Measurements from ENCODE around the gene AGO3.
"Not testable (repeated sequence)": the region's sequence is repeated elsewhere in the genome, so short reads cannot be mapped to it uniquely, and the experiment has no call there.

Gene AGO3

DNA sequence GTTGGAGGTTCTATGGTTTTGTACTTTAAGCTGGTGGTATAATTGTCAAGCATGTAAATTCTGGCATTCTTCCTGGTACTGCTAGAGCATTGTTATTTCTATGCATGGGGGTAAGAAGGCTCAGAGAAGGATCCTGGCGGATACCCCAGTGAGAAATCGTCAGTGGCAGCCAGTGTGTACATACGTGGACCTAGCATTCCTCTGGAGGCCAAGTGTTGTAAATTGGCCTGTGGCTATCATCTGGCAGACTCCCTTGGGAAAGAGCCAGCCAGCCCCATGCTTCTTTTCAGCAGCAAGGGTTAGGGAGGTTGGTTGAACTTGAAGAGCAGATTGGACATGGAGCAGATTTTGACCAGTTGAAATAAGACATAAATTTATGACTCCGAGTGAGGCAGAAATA, 5.2 kb upstream of the AGO3 start:
- no peak for DNase-seq

DNA sequence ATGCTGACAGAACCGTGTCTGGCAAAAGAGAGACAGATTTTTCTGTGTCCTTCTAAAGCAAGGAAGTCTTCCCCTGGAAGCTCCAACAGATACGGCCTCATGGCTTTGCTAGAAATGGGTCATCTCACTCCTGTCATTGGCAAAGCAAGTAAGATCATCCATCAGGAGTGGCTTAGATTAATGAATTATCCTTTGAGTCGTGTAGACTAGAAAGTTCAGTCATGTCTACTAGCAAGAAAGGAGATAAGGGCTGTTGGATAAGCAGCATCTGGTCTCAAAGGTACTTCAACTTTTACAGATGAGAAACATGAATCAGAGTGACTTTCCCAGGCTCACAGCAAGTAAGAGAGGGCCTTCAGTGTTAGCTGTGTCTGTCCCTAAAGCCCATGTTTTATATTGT, 3.4 kb upstream of the AGO3 start:
- no peak for DNase-seq

DNA sequence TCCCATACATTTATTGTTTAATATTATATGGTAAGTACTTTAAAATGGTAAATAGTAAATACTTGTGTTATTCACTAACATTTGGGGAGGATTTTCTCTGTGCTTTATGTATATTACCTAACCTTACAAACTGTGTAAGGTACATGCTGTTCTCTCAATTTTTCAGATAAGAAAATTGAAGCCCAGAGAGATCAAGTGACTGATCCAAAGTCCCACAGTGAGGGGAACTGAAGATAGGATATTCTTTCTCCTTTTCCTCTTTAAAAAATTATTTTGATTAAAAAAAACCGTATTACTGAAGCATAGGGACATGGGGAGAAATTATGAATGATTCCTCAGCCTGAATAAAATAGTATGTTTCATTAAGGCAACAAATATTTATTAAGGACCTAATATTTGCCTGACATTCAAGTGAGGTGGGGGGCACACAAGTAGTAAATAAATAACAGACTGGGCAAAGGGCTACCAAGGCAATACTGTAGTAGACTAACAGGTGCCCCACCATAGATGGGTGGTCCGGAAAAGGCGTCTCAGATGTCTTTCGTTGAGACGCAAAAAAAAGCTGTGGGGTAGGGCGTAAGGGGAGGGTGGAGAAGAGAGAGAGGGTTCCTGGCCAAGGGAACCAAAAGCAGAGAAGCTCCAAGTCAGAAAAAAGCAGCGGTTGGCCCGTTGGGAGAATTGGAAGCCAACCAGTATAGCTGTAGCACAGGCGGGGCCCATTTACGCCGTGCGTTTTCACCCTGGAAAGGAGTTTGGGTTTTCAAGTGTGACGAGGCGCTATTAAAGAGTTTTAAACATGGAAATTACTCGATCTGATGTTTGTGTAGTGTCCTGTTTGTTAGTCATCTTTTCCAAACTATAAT, 944 bp upstream of the AGO3 start:
- DNase-seq = peak; percentile 64 to 77 (median 70)

DNA sequence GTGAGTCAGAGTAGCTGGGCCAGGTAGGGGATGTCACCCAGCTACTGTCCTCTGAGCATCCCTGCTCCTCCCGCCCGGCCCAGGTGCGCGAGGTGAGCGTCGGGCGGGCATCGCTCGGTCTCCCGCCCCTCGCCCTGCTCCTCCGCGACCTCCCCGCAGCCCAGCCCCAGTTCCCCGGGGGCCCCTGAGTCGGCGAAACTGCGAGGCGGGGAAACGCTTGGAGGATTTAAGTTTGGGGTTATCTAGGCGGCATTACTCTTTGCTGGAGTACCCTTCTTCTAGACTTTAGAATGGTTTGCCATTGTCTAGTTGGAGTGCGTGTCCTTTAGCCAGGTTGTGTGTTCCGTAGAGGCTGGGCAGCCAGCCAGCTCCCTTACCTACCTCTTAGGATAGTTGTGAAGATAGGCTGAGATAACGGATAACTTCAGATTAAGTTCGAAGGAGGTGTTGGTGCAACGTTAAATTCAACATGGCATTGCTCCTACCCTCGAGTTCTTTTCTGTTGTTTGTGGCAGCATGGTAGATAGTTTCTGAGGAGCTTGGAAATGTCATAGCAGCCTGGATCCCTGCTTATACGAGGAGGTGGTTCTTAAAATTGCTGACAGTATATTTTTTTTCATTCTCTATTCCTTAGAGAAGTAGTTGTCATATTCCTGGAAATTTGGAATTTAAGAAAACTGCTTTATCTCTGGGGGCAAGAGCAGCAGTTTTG, 697 bp downstream of the AGO3 start:
- DNase-seq = peak in 3 of 4 experiments; percentile 5 to 16 (median 7)

DNA sequence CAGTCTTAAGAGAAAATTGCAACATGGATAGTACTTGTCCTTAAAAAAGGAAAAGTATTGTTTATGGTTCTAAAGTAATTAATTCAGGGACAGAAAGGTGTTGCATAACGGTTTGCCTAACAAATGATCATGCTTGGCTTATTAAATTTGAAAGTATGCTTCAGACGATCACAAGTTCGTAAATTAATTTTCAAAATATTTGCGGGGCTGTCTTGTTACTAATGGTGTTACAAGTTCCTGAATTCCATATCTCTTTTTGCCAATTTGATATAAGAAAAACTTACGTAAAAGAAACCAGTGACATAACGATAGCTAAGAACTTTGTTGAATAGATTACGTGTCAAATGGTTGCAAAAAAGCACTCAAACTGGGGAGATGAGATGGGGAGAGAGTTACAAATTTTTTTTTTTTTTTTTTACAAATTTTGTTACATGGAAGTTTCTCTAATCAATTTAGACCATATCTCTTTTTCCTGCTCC, 1.3 kb downstream of the AGO3 start:
- DNase-seq = no peak

DNA sequence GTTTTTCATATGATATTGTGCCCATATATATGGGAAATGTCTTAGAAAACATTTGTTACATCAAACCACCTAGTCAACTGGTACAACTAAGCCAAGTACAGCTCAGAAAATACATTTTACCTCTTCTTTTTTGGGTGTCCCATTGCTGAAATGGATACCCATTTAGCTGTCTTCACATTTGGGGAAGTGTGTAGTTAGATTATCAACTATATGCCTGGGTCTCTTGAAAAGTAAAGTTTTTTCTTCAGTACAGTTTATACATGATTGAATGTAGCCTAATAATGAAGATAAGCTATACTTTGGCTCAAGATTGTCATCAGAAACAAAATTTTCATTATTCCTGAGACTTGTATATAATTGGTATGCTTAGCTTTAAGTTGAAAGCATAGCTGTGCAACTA, 2.0 kb downstream of the AGO3 start:
- DNase-seq = no peak

DNA sequence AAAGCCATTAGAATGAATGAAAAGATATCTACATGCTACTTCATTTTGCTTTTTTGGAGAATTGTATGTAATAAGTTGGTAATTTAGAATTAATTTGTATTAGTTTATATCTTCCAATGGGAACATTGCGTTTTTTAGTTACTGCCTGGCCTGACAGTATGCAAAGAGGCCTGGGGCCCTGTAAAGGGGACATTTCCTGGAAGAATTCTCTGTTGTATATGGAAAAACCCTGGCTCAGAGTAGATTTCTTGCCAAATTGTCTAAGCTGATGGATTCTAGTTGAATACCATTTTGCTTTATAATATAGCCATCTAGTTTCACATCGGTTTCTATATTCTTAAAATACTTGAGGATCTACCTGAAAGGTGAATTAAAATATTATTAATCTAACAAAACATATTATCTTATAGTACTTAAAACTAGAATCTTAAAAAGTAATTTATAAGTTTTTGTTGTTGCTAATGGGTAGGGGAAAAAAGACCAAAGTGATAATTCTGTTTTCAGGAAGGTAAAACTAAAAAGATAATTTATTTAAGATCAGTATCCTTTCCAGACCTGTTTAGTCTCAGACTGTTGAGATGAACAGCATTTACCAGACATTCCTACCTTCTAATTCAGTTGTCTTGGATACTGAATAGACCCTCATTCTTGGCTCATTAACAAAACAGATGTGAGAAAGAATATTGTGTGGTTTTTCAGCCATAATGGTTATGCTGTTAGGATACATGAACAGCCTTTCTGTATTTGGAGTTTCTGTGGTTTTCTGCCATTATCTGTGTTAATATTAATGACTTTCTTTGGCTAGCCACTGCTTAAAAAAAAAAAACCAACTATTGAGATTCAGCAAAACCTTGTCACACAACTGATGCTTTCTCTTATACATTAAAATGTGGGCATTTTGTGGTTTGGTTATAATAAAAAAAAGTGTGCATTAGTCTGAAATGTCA, 4.8 kb downstream of the AGO3 start:
- DNase-seq = no peak

DNA sequence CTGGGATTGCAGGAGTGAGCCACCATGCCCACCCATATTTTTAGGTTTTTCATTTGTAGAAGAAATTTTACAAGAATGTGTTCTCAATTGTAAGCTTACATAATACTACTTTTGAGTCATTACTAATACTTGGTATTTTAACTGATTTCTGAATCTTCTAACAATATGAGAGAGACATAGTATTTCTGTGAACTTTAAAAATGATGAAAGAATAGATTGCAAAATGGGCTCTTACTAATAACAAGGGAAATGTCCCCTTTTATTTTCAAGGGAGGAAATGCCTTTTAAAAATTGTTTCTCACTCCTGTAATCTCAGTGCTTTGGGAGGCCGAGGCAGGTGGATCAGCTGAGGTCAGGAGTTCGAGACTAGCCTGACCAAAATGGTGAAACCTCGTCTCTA, 5.9 kb downstream of the AGO3 start:
- DNase-seq = peak in 2 of 4 experiments; percentile 69 to 70

DNA sequence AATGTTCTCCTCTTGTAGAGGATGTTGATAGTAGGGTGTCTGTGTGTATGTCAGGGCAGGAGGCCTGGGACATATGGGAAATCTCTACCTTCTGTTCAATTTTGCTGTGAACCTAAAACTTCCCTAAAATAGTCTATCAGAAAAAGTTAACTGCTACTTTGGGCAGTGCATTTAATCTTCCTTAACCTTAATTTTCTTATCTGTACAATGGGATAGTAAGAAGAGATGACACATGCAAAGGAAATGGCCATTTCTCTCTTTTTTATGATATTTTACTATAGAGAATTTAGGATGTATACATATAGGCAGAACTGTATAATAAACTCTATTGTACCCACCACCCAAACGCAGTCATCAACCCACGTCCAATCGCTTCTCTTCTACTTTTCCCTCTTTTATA, 8.6 kb downstream of the AGO3 start:
- DNase-seq = no peak

DNA sequence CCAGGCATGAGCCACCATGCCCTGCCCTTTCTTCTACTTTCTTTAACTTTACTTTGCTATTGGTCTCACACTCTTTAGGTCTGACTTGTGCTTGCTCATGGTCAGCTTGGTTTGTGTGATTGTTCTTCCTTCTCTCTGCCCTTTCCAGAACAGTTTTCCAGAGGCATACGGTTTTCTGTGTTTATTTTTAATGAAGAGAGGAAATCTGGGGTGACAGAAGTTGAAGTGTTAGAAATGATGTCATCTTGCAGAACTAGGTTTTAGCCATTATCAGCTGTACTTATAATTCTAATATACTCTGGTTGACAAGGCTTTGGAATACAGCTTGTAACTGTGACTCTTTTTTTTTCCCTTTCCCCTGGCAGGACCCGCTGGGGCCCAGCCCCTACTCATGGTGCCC, 14.4 kb downstream of the AGO3 start:
- DNase-seq = peak in 1 of 4 experiments; percentile 16

DNA sequence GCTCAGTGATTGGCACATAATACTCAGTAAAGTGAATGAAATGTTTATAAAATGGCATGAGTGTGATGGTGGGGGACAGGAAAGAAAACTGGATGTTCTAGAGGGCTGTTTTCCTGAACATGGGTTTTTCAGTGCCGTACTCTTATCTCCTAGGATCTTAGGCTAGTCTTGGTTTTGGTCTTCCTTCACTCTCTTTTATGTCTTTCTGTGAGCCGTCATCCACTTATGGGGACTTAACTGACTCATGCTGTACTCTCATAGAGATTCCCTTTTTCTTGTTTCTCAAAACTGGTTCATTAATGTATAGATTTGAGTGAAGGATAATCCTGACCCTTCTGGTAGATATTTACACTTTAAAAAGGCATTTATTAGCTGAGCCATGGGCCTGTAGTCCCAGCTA, 16.6 kb downstream of the AGO3 start:
- no peak for DNase-seq

DNA sequence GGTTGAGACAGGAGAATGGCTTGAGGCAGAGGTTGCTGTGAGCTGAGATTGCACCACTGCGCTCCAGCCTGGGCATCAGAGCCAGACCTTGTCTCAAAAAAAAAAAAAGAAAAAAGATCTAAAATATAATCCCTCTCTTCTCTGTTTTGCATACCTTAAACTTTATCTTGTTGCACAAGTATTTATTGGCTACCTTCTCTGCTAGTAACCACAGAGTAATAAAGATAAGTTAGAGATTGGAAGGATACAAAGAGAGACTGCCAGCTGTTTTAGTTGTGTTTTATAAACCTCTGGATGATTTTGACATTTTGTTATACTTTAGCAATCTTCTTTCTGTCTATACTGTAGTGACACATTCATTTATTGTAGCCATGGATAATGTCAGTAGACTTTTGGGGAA, 27.7 kb downstream of the AGO3 start:
- DNase-seq = no peak

DNA sequence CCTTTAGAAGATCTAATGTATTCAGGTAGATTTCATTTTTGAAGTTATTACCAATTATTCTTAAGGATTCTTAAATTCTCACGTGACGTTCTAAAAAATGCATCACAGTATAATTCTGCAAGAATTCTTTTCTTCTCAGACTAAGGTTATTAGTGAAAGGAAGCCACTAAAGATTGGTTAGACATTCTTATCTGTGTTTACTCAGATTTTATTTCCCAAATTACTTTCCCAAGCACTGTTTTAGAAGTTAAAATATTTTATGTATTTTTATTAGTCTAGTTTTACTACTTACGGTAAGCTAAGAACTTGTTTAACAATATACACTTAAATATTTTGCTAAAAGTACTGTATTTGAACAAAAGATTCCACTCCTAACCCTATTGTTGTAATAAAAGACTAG, 28.4 kb downstream of the AGO3 start:
- DNase-seq = no peak

DNA sequence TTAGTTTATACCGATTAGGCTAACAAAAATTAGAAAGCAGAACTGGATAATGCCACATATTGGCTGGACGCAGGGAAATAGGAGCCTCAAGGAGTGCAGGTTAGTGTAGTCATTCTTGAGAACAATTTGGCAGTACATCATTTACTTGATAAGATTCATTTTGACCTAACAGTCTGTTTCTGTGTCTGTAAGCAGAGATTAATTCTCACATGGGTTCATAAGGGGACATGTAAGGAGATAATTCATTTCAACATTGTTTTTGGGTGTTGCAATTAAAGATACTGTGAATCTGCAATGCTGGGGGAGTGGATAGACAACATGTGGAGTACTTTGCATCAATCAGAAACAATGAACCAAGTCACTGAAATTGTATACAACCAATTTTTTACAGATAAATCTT, 32.0 kb downstream of the AGO3 start:
- no peak for DNase-seq

DNA sequence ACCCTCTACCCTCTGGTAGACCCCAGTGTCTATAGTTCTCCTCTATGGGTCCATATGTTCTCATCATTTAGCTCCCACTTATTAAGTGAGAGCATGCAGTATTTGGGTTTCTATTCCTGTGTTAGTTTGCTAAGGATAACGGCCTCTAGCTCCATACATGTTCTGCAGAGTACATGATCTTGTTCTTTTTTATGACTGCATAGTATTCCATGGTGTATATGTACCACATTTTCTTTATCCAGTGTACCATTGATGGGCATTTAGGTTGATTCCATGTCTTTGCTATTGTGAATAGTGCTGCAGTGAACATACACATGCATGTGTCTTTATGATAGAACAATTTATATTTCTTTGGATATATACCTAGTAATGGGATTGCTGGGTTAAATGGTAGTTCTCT, 33.4 kb downstream of the AGO3 start:
- not testable (repeated sequence) for DNase-seq

DNA sequence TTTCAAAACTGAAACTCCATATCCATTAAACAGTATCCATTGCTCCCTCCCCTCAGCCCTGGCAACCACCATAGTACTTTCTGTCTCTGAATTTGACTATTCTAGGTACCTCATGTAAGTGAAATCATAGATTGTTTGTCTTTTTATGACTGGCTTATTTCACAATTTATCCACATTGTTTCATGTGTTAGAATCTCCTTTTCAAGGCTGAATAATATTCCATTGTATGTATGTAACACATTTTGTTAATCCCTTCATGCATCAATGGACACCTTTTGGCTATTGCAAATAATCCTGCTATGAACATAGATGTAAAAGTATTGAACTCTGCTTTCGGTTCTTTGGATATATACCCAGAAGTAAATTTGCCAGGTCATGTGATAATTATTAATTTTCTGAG, 37.5 kb downstream of the AGO3 start:
- no peak for DNase-seq

DNA sequence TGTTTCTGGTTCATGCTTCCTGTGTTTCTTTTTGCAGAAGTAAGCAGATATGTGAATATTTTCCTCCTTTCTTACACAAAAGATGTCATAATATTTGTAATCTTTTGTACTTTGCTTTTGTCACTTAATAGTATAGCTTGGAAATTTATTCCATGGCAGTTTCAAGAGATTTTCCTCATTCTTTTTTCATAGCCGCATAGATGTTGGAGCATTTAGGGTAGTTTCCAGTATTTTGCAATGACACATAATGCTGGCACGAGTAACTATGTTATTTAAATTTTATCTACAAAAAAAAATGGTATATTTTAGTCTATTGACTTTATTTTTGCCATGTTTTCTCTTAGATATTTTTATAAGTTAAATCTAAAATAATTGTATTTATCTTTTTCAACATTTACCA, 40.7 kb downstream of the AGO3 start:
- peak in 1 of 4 experiments; percentile 12 for DNase-seq

DNA sequence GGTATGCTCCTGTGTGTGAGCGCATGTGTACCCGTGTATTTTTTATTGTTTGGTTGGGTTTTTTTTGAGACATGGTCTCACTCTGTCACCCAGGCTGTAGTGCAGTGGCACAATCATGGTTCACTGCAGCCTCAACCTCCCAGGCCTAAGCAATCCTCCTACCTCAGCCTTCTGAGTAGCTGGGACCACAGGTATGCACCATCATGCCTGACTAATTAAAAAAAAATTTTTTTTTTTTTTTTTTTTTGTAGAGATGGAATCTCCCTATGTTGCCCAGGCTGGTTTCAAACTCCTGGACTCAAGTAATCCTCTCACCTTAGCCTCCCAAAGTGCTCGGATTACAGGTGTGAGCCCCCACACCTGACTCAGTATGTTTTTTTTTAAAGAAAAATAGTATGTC, 41.7 kb downstream of the AGO3 start:
- not testable (repeated sequence) for DNase-seq

DNA sequence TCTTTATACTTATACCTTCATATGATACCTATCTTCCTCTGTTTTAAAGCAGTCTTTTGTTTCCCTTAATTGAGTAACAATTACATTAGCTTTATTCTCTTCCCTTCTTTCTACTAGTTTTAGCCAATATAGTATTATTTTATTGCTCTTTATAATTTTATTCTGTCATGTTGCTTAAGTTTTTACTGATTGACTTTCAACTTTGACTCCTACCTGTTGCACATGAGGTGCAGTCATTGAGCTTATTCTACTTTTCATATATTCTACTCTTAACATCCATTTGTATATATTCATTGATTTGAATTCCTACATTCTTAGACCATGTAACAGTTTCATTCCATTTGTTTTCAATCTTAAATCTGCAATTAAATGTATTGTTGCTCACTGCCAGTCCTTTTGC, 49.2 kb downstream of the AGO3 start:
- no peak for DNase-seq

DNA sequence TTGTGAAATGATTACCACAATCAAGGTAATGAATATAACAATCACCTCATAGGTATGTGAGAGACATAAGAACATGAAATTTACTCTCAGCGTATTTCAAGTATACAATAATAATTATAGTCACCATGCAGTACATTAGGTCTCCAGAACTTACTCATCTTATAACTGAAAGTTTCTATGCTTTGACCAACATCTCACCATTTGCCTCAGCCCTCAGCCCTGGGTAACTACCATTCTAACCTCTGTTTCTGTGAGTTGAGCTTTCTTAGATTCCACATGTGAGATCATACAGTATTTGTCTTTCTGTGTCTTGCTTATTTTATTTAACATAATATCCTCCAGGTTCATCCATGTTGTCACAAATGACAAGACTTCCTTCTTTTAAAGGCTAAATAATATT, 57.3 kb downstream of the AGO3 start:
- no peak for DNase-seq

DNA sequence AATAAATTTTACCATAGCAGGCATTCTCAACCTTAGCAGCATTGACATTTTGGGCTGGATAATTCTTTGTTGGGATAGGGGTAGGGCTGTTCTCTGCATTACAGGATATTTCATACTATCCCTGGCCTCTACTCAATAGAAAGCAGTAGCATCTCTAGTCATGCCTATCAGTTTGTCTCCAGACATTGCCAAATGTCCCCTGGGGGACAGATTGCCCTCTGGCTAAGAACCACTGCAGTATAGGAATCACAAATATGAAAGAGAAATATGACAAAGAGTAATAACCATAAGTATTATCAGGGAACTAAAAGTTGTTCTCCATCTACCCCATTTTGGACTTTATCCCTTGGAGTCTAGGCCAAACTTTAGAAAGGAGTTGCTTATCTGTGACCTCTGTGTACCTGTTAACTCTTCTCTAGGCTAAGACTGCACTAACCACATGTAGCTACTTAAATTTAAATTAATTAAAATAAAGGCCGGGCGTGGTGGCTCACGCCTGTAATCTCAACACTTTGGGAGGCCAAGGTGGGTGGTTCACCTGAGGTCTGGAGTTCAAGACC, 76.1 kb downstream of the AGO3 start:
- no peak for DNase-seq

DNA sequence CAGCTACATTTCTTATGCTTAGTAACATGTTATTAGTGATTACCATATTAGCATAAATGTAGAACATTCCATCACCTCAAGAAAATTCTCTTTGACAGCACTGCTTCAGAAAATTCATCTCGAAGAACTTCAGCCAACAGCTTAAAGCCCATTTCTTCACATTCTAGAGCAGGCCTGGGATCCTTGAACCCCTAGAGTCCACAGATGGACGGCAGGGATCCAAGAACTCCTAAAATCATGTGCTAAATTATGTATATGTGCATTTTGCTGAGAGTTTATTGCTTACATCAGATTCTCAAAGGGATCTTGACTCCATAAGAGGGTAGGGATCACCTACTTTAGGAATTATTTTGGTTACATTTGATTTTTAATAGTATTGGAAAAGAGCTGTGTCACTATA, 76.8 kb downstream of the AGO3 start:
- DNase-seq = no peak

Data from suppressor macrophage (primary cell).